ENCODE measurements around the gene TRIM7.

- no peak for TF ChIP-seq CTCF (IDR thresholded peaks at IDR 0.05)
- no peak for TF ChIP-seq POLR2A (IDR thresholded peaks at IDR 0.05)
Observed at GRCh38 chr5:181236471-181236870, 31.5 kb upstream of the TRIM7 start.

Measured in adrenal gland (tissue), 5 donors.